Retina (tissue), 1 donor: ENCODE measurements around the gene WBP2.
"Not testable (repeated sequence)": the region's sequence is repeated elsewhere in the genome, so short reads cannot be mapped to it uniquely, and the experiment has no call there.

Source experiments
- DNase-seq: peaks from one replicate; pipeline ENCODE4 v3.0.0-alpha.2; 2016

Gene WBP2

GRCh38 chr17:75865404-75866188, 10.5 kb upstream of the WBP2 start:
- DNase-seq = not testable (repeated sequence)

GRCh38 chr17:75864887-75865286, 9.8 kb upstream of the WBP2 start:
- DNase-seq = not testable (repeated sequence)

DNA sequence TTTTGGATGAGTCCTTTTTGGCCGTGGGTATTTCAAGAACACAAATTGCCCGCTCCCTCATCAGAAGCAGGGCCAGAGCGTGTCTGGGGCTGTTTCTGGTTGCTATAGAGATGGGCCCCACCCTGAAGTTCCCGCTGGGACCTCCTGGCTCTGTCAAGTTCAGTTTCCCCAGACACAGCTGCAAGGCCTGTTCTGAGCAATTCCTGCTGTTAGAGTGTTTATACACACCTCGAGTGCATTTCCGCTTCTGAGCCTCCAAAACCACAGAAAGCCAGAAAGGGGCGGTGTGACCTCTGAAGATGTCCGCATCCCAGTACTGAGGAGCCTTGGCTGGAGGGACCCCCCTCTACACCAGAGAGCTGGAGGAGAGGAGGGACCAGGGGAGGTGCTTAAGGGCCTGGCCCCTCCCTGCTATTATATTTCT, 9.3 kb upstream of the WBP2 start:
- peak; percentile 36 for DNase-seq

DNA sequence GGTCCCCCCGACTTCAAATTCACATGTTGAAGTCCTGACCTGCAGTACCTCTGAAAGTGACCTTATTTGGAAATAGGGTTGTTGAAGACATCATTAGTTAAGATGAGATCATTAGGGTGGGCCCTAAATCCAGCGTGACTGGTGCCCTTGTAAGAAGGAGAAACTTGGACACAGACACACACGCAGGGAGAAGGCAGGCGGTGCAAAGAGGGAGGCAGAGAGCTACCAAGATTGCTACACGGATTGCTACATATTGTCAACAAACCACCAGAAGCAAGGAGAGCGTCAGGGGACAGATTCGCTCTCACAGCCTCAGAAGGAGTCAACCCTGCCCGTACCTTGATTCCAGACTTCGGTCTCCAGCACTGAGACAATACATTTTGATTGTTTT, 6.8 kb upstream of the WBP2 start:
- DNase-seq = no peak

DNA sequence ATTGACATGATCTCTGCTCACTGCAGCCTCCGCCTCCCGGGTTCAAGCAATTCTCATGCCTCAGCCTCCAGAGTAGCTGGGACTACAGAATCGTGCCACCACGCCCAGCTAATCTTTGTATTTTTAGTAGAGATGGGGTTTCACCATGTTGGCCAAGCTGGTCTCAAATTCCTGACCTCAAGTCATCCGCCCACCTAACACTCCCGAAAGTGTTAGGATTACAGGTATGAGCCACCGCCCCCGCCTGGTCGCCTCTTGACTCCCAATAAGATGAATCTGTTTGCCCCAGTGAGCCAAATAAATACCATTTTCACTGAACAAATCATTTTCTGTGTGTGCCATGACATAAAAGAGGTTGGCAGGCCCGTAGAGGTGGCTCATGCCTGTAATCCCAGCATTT, 4.2 kb upstream of the WBP2 start:
- DNase-seq = not testable (repeated sequence)

DNA sequence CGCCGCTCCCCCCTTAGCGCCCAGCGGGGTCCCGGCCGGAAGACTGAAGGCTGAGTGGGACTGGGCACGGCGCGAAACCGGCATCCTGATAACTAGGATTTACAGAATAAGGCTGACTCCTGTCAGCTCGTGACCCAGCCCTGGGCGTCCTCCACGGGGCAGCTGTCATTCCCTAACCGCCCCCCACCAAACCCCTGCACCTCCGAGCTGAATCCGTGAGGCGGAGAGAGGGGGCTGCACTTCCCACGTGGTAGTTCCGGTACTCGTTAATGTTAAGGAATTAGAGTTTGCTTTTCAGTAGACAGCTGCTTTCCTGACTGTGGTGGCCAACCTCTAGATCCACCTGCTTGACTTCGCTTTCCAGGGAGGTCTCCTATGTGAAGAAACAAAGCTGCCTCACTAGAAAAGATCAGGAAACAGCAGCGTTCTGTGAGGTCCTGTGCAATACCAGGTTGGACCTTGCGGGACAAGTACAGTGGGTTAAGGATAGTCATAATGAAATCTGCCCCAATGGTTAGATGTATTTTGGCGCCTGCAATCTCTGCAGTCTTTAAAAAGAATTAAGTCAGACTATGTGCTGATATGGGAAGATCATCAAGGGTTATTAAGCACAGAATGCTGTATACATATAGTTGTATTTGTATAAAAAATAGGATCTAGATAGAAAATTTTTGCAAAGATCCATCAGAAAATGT, 1.1 kb upstream of the WBP2 start:
- no peak for DNase-seq

DNA sequence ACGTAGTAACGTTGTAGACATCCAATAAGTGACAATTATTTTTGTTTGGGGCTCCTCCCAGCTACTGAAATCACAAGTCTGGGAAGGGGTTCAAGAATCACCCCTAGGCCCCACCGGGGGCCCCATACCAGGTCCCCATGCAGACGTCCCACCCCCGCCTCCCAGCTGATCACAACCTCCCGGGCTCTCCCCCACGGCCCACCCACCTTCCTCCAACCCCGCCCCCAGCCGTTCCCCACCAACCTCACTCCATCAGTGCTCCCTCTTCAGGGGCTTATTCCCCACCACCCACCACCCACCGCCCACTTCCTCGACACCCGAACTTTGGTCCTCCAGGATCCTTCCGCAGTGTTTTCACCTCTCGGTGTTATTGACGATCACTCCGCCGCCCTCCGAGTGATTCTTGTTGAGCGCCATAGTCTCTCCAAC, 240 bp downstream of the WBP2 start:
- DNase-seq = no peak

DNA sequence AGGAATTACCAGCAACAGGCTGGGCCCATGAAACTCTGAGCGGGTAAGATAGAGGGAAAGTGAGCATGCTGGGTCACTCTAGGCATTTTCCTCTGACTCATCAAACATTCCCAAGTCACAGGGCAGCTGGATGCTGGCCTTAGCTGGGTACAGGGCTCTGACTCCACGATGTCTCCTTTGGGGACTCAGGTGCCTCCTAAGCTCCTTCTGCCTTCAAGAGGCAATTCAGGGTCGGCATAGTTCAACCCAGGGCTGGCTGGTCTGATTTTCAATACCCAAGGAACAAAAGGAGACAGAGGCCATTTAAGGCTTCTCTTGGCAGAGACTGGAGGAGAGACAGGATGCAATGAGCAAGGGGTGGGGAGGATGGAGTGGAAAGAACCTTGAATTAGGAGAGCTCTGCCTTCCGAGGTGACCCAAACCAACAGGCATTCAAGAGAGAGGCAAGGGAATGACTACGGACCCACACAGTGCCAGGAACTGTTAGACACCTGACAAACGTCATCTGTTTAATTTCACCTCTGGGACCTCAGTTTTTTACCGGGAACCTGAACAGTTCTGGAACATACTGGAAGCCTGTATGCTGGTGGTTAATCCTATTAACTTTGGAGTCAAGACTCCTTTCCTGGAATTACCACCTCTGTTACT, 910 bp downstream of the WBP2 start:
- DNase-seq = no peak

DNA sequence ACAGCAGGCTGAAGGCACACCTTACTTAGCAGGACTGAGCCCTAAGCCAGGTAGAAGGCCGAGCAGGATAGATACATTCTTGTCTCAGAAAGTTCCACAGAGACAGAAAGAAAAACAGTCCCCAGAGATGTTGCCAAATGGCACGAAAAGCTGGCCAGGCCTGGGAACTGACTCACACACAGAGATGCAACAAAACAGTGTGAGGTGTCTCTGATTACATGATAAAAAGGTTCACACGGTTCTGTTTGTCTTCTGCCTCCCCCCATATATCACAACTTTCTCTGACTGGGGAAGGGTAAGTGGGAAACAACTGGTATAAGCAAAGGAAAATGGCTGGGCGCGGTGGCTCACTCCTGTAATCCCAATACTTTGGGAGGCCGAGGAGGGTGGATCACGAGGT, 1.7 kb downstream of the WBP2 start:
- DNase-seq = no peak

DNA sequence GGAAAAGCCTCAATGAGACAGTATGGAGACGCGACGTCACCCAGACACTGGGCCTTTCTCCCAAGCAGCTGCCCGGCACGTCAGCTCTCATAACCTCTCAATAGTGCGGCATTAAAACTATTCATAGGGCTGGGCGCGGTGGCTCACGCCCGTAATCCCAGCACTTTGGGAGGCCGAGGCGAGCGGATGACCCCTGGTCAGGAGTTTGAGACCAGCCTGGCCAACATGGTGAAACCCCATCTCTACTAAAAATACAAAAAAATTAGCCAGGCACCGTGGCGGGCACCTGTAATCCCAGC, 3.5 kb downstream of the WBP2 start:
- not testable (repeated sequence) for DNase-seq

- no peak for DNase-seq
Measured at GRCh38 chr17:75850928-75851692, 4.0 kb downstream of the WBP2 start.

DNA sequence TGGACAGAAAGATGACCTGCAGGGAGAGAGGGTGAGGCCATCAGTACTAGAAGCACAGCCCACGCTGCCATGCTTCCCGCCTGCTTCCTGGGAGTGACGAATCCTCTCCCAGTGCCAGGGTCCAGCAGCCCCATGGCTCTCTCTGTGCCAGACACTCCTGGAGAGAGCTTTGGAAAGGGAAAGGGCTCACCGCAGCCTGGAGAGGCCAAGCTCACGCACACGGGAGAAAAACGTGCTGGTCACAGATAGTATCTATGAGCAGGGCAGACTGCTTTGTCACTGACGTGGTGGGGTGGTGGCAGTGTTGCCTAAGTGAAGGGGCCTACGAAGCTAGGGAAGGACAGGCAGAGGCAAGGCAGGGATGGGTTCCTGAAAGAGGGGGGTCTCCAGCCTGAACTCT, 5.4 kb downstream of the WBP2 start:
- no peak for DNase-seq

DNA sequence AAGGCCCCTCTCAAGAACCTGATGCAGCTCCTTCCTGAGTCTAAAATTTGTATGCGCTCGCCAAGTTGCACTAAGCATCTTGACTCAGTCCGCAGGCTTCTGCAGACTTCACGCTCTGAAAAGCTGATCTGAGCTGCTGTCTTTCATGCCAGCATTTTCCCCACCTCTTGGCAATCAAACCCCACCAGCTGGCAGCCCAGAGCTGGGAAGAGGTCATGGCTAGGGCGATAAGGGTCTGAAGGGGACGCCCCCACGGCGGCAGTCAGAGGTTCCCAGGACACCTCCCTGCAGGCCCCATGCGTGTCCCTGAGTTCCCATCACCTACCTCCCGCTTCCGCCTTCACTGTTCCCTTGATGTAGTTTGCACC, 5.9 kb downstream of the WBP2 start:
- no peak for DNase-seq

- peak; percentile 30 for DNase-seq
Measured at GRCh38 chr17:75848523-75849278, 6.4 kb downstream of the WBP2 start.

- no peak for DNase-seq
Measured at GRCh38 chr17:75847614-75848522, 7.3 kb downstream of the WBP2 start.

GRCh38 chr17:75846692-75847613, 8.2 kb downstream of the WBP2 start:
- DNase-seq = no peak

DNA sequence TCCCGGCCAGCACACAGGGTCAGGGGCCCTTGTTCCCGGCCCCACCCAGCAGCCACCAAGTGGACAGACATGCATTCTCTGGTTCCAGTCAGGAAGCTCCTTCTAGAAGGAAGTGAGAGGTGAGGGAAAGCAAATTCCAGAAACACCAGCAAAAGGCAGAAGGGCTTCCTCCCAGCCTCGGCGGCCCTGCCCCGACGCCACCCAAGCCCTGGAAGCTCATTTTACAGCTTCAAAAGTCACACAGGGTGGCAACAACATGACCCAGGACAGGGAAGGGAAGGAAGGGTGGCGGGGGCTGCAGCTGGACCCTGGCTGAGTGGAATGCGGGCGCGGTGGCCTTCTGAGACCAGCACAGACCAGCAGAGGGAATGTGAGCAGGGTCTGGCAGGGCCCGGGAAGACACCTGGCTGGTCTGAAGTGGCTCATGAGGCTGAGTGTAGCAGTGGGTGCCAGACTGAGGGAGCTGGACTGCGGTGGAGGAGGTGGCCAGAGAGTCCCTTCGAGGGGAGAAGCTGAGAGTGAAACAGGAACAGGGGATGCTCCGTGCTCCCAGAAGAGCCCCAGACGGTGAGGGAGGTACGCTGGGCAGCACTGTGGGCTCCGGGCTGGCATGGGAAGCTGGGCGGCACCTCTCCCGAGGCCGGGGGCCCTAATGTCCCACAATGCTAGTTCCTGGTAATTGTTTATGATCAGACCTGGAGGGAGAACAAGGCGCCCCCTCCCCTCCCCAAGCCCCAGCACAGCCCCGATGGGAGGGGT, 9.0 kb downstream of the WBP2 start:
- DNase-seq = no peak

DNA sequence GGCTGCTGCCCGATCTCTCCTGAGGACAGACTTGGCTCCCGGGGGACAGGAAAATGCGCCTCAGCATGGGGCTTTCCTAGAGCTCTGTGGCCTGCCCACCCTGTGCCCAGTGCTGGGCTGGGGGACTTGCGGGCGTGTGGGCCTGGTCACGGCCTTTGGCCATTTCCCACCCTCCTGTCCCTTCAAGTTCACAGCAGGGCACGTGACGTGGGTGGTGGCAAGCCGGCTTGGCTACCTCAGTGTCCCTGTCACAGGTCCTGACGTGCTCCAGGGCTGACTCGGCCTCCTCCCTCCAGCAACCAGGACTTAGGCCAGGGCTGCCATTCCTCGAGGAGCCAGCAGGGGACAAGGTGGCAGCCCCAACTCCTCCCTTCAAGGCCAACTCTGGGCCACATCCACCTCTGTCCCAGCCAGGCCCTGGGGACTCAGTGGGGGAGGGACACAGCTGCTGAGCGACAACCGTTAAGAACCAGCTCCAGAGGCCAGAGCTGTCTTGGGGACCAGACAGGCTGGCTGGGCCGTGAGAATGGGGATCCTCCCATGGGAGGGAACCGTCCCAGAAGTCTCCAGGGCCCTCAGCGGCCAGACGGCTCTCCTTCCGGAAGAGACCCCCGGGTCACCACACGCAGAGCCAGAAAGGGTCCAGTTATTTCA, 9.9 kb downstream of the WBP2 start:
- DNase-seq = peak; percentile 77

- no peak for DNase-seq
Measured at GRCh38 chr17:75844530-75845057, 10.5 kb downstream of the WBP2 start.
